Stimulated activated CD8-positive, alpha-beta memory T cell treated with anti-CD3 and anti-CD28 coated beads, Interleukin-7, amount 100 ng/mL, for 24 hours (primary cell): ENCODE data around the gene RAB3IL1.
"Not testable (repeated sequence)": the region's sequence is repeated elsewhere in the genome, so short reads cannot be mapped to it uniquely, and the experiment has no call there.

Experiments
- DNase-seq: peaks from one replicate; pipeline ENCODE4 v3.0.0-alpha.2; 2020; ENCODE audit warnings: low read depth

The RAB3IL1 gene

DNA sequence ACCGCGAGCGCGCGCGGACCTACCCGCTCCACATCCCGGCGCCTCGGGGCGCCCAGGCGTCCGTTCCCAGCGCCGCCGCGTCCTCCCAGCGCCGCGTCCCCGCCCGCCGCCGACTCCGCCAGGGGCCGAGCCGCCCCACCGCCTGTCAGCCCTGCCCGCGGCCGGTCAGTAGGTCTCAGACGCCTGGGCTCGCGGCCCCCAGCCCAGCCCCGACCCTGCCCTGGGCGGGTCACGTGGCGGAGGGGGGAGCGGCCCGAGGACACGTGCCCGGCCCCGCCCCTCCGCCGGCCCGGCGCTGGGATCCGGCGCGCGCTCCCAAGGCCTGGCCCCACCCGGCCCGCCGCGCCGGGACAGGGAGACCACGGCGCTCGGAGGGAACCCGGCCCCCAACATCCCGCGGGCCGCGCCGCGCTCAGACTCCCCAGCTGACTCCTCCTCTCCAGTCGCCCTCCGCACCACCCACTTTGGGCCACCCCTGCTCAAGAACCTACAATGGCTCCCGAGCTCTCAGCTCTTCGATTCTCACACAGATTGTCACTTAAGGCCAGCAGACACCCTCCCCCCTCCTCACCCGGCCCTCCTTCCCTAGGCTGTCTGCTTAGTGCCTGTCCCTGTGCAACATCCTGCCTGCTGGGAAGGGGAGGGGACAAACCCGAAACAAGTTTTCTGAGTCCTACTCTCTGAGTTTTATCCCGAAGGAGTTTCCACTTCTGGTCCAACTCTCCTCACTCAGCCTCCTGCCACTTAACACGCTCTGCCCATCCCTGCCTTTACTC is at the start of gene RAB3IL1:
RAB3IL1 (minus strand) TSS at position 233 of the 776 bp plus-strand sequence; CDS start at position 34, 199 bp downstream.
- DNase-seq: no peak

DNA sequence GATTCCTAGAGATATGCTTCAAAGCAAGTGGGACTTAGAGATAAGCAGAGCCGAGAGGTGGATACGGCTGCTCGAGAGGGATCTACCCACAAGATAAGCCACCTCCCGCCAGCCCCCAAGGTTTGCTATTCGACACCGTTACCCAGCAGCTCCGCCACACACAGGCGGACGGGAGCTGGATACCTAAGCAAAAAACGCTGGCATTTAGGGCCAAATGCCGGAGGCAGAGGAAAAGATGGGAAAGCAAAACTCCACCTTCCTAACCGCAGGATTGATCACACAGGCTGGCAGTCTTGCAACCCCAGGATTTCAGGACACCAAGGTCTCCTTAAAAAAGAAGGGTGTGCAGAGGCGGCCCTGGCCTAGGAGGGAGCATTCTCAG is 49.4 kb upstream of the RAB3IL1 start:
- no peak for DNase-seq

DNA sequence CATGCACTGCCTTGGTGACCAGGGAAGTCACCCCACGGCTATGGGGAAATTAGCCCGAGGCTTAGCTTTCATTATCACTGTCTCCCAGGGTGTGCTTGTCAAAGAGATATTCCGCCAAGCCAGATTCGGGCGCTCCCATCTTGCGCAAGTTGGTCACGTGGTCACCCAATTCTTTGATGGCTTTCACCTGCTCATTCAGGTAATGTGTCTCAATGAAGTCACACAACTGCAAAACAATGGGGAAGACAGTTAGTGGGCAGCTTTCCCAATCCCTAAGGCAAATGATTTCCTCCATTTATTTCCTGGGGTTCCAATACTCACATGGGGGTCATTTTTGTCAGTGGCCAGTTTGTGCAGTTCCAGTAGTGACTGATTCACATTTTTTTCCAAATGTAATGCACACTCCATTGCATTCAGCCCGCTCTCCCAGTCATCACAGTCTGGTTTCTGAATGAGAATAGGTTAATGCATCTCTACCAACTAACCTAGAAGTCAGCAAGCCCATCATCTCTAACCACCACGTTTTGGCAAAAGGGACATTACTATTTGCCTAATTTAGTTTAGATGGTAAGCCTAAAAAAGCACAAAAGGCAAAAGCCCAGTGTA is 47.4 kb upstream of the RAB3IL1 start:
- DNase-seq: not testable (repeated sequence)

- DNase-seq: no peak
Measured at GRCh38 chr11:61964058-61964665, 46.8 kb upstream of the RAB3IL1 start.

- DNase-seq: no peak
Measured at GRCh38 chr11:61963282-61964057, 46.1 kb upstream of the RAB3IL1 start.

- no peak for DNase-seq
Measured at GRCh38 chr11:61963016-61963281, 45.6 kb upstream of the RAB3IL1 start.

DNA sequence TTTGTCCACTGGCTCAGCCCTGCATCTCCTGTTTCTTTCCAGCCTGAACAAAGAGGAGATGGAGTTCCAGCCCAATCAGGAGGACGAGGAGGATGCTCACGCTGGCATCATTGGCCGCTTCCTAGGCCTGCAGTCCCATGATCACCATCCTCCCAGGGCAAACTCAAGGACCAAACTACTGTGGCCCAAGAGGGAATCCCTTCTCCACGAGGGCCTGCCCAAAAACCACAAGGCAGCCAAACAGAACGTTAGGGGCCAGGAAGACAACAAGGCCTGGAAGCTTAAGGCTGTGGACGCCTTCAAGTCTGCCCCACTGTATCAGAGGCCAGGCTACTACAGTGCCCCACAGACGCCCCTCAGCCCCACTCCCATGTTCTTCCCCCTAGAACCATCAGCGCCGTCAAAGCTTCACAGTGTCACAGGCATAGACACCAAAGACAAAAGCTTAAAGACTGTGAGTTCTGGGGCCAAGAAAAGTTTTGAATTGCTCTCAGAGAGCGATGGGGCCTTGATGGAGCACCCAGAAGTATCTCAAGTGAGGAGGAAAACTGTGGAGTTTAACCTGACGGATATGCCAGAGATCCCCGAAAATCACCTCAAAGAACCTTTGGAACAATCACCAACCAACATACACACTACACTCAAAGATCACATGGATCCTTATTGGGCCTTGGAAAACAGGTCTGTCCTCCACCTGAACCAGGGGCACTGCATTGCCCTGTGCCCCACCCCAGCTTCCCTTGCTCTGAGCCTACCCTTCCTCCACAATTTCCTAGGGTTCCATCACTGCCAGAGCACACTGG is 45.0 kb upstream of the RAB3IL1 start:
- DNase-seq: no peak

- no peak for DNase-seq
Measured at GRCh38 chr11:61961570-61962212, 44.3 kb upstream of the RAB3IL1 start.

- DNase-seq: no peak
Measured at GRCh38 chr11:61960532-61960931, 43.2 kb upstream of the RAB3IL1 start.

DNA sequence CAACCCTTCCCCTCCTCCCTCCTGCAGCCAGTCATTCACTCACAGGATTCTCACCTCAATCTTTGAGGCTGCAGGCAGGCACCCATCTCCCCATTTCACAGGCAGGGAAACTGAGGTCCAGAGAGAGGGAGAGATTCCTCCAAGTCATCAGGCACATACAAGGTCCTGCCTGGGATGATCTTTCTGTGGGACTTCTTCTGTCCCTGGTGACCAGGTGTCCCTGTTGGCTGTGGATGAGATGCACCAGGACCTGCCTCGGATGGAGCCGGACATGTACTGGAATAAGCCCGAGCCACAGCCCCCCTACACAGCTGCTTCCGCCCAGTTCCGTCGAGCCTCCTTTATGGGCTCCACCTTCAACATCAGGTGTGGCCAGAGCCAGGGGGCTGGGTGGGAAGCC is 42.3 kb upstream of the RAB3IL1 start:
- DNase-seq: no peak

DNA sequence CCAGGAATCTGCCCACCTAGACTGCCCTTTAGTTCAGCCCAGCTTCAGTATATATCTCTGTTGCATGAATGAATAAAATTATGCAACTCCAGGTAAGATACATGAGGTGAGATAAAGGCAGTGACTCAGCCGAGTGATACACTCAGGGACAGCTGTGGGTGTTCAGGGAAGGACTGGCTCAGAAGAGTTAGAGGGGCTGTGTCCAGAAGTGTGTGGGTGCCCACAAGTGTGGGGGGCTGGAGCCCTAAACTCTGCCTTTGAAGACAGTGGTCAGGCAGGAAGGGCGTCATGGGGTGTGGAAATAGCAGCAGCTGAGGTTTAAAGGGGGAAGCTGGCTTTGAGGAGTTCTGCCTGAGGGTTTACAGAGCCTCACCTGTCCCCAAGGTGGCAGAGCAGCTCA is 41.7 kb upstream of the RAB3IL1 start:
- no peak for DNase-seq

DNA sequence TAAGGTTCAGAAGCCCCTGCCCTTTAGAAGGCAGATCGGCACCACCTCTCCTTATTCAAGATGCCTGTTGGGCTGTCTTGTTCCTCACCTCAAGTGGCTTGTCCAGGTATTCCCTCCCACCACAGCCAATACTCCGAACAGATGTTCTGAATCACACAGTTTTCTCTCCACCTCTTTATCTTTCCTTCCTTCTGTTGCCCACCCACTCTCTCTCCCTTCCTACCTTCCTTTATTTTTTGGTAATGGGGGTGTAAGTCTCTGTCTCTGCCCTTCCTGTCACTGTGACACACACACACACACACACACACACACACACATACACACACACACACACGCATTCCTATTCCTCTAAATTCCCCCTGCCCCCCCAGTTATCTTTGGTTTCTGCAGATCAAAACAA is 41.2 kb upstream of the RAB3IL1 start:
- DNase-seq: no peak

- DNase-seq: no peak
Measured at GRCh38 chr11:61957021-61957770, 39.8 kb upstream of the RAB3IL1 start.

DNA sequence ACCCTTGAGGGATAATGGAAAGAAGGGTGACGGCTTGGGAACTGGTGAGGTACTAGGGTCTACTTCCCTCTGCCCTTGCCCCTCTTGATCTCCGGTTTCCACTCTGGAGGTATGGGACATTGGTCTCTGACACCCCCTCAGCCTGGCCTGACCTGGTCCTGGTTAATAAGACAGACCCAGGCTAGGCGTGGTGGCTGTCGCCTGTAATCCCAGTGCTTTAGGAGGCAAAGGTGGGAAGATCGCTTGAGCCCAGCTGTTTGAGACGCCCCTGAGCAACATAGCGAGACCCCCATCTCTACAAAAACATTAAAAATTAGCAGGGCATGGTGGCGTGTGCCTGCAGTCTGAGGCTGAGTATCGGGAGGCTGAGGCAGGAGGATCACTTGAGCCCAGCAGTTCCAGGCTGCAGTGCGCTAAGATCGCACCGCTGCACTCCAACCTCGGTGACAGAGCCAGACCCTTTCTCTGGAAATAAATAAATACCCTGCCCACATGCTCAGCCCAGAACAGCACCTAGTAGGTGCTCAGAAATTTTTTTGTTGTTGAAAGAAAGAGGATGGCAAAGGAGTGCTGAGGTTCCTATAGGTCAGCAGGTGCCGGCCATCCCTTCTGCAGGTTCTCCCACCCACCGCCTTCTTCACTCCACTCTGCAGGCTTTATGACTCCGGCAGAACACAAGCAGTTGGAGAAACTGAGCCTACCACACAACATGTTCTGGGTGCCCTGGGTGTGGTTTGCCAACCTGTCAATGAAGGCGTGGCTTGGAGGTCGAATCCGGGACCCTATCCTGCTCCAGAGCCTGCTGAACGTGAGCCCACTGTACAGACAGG is 39.0 kb upstream of the RAB3IL1 start:
- no peak for DNase-seq

GRCh38 chr11:61955422-61956135 is 38.2 kb upstream of the RAB3IL1 start:
- no peak for DNase-seq

DNA sequence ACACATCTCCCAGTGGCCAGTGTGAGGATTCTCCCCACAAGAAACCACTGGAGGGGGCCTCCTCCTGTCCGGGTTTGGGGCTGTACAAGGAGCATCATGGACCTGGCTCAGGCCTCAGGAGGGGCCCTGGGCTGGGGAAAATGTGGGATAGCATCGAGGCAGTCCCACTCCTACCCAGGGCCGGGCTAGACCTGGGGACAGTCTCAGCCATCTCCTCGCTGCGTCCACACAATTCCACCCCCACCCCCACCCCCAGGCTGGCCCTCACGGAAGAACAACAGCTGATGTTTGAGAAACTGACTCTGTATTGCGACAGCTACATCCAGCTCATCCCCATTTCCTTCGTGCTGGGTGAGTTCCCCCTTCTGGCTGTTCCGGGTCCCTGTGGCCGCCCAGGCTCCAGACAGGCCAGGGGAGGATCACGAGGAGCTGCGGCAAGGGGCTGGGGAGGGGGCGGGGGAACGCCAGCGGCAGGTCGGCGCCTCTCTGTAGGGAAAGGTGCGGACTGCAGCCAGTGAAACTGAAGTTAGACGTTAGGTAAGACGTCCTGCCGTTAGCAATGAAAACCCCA is 37.6 kb upstream of the RAB3IL1 start:
- no peak for DNase-seq

DNA sequence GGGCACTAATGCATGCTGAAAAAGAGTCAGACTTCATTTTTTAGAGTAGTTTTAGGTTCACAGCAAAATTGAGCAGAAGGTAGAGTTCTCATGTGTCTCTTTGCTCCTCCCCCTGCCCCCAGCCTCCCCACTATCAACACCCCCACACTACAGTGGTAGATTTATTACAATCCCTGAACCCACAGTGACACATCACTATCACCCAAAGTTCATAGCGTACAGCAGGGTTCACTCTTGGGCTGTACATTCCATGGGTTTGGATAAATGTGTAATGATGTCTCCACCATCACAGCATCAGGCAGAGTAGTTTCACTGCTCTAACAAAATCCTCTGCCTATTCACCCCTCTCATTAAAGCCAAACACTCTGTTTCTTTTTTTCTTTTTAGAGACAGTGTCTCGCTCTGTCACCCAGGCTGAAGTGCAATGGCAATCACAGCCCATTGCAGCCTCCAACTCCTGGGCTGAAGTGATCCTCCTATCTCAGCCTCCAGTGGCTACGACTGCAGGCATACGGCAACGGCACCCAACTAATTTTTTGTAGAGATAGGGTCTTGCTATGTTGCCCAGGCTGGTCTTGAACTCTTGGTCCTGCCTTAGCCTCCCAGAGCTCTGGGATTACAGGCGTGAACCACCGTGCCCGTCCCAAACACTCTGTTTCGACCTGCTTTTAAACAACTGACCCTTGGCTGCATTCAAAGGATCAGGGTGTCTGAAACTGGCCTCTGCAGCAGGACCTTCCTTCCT is 36.9 kb upstream of the RAB3IL1 start:
- no peak for DNase-seq

- not testable (repeated sequence) for DNase-seq
Measured at GRCh38 chr11:61953632-61954031, 36.3 kb upstream of the RAB3IL1 start.
